Measurements from ENCODE around the gene VAV2.

DNA sequence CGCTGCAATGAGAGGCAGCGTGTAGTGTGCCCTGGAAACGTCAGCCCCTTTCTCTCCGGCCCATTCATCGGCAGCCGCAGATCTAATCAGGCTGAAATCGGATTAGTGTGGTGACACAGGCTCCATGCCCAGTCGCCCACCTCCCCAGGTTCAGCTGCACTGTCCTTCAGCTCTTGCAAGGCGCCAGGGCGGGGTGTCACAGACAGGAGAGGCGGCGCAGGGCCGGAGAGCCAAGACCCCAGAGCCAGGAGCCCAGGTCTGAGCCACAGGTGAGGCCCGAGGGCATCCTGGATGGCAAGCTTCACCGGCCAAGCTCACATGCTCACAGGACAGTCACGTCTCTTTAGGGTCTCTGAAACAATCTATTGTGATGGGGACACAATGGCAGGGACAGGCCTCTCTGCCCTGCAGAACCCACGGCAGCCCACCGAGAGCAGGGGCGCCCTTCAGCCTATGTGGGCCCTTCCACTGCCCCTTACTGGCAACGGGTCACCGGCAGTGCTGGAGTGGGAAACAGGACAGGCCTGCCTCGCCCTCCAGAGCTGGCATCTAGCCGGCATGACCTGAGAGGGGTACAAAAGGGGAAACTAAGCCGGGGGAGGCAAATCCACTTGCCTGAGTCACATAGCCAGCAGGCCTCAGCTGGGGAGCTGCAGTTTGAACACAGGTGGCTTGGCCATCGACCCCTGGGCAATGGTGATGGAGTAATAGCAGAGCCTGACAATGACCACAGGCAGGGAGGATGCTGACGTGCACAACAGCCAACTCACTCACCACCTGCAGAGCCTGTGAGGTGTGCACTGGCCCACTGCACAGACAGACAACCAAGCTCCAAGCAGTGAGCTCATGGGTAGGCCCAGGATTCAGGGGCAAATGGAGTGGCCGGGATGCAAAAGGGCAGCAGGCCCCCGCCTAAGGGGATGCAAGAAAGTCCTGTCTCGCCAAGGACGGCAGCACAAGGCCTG lies 48.1 kb downstream of the VAV2 start:
- TF ChIP-seq CTCF (IDR thresholded peaks at IDR 0.05; ENCODE audit: insufficient read depth, low read length, poor library complexity, severe bottlenecking) (no peak), EZH2phosphoT487 (conservative IDR thresholded peaks at IDR 0.05; ENCODE audit: low read length) (no peak)
